ENCODE data around the gene LPAR1.

GRCh38 chr9:111034898-111035539, 3.3 kb downstream of the LPAR1 start:
- TF ChIP-seq EZH2phosphoT487 (IDR thresholded peaks at IDR 0.05) = no peak
- no peak for TF ChIP-seq EZH2 (IDR thresholded peaks at IDR 0.05)
- no peak for TF ChIP-seq CTCF (IDR thresholded peaks at IDR 0.05)
